Activated CD8-positive, alpha-beta memory T cell treated with anti-CD3 and anti-CD28 coated beads for 24 hours (primary cell): ENCODE results near the gene SPATA20.

Source experiments
- DNase-seq: peaks from one replicate; pipeline ENCODE4 v3.0.0-alpha.2; 2020

The SPATA20 gene

GRCh38 chr17:50605429-50605828 is 58.5 kb downstream of the SPATA20 start:
- DNase-seq = no peak
